Measurements from ENCODE around the gene XK.

- TF ChIP-seq CTCF (conservative IDR thresholded peaks at IDR 0.05; ENCODE audit: low read depth in 2 of 2) (no peak), POLR2AphosphoS5 (IDR thresholded peaks at IDR 0.05; ENCODE audit: low read depth) (no peak), EZH2 (IDR thresholded peaks at IDR 0.05; ENCODE audit: low read depth, unreplicated experiment) (no peak), REST (IDR thresholded peaks at IDR 0.05; ENCODE audit: unreplicated experiment) (no peak)
Observed at GRCh38 chrX:37752936-37753335, 67.3 kb downstream of the XK start.

Measured in GM23338 (cell line).